Keratinocyte (primary cell): ENCODE results near the gene TMEM94. TPM values are rescaled to one million over a fixed set of nuclear protein-coding genes. Genes with fewer than 3 reads are reported as not detected.

ENCODE experiments used
- DNase-seq: peaks from one replicate; pipeline ENCODE4 v3.0.0-alpha.2; 2011; ENCODE audit warnings: low read depth, missing footprints, low spot score
- FAIRE-seq: peaks from 2 replicates; lab custom pipeline; 2011; peaks lifted over from hg19 to GRCh38; lab: Jason Lieb, UNC
- H2AFZ ChIP-seq: 2 replicates; pipeline ENCODE4 v1.6.0; 2012; ENCODE audit warnings: low read length, control low read depth, inconsistent platforms; ENCODE audit not compliant: control insufficient read depth
- H3K27ac ChIP-seq: 2 replicates; pipeline ENCODE4 v1.5.1; 2011; ENCODE audit warnings: low read length; ENCODE audit not compliant: control insufficient read depth, insufficient read depth
- H3K27me3 ChIP-seq: 3 replicates; pipeline ENCODE4 v1.6.0; 2011; ENCODE audit warnings: low read length; ENCODE audit not compliant: control insufficient read depth, insufficient read depth; ENCODE audit errors: extremely low read depth
- H3K36me3 ChIP-seq, 2 experiments: 2 replicates in 1 of 2; 3 replicates in 1 of 2; pipeline ENCODE4 v1.5.1; 2011; ENCODE audit warnings: low read length in 2 of 2, mild to moderate bottlenecking in 1 of 2; ENCODE audit not compliant: control insufficient read depth in 2 of 2, insufficient read depth in 2 of 2; ENCODE audit errors: extremely low read depth in 1 of 2
- H3K4me1 ChIP-seq: 3 replicates; pipeline ENCODE4 v1.5.1; 2011; ENCODE audit warnings: low read length; ENCODE audit not compliant: control insufficient read depth, insufficient read depth; ENCODE audit errors: extremely low read depth
- H3K4me2 ChIP-seq: 3 replicates; pipeline ENCODE4 v1.6.0; 2011; ENCODE audit warnings: low read depth, low read length; ENCODE audit not compliant: control insufficient read depth, insufficient read depth; ENCODE audit errors: extremely low read depth
- H3K4me3 ChIP-seq, 3 experiments: fragments of 200-600 bp in 1 of 3; sonication (generic) in 1 of 3; 2 replicates in 2 of 3; 3 replicates in 1 of 3; pipeline ENCODE4 v1.5.1; 2011 to 2016; ENCODE audit warnings: low read length in 3 of 3, mild to moderate bottlenecking in 3 of 3, control low read depth in 2 of 3, inconsistent platforms in 1 of 3, low read depth in 1 of 3, mixed read lengths in 1 of 3, mixed run types in 1 of 3, moderate library complexity in 1 of 3; ENCODE audit not compliant: control insufficient read depth in 2 of 3, insufficient read depth in 2 of 3; ENCODE audit errors: extremely low read depth in 1 of 3
- H3K79me2 ChIP-seq: 2 replicates; pipeline ENCODE4 v1.6.0; 2012; ENCODE audit warnings: low read length; ENCODE audit not compliant: control insufficient read depth, insufficient read depth
- H3K9ac ChIP-seq: 3 replicates; pipeline ENCODE4 v1.6.0; 2011; ENCODE audit warnings: low read length; ENCODE audit not compliant: control insufficient read depth, insufficient read depth; ENCODE audit errors: extremely low read depth
- H3K9me1 ChIP-seq: 3 replicates; pipeline ENCODE4 v1.6.0; 2011; ENCODE audit warnings: low read length; ENCODE audit not compliant: control insufficient read depth, insufficient read depth; ENCODE audit errors: extremely low read depth
- H3K9me3 ChIP-seq: 2 replicates; pipeline ENCODE4 v1.5.1; 2012; ENCODE audit warnings: low read depth, low read length; ENCODE audit not compliant: control insufficient read depth
- H4K20me1 ChIP-seq: 3 replicates; pipeline ENCODE4 v1.6.0; 2011; ENCODE audit warnings: low read length; ENCODE audit not compliant: control insufficient read depth, insufficient read depth; ENCODE audit errors: extremely low read depth
- EZH2 ChIP-seq: IDR thresholded peaks from one replicate; pipeline ENCODE4 v1.6.1; 2012; ENCODE audit warnings: inconsistent platforms, mild to moderate bottlenecking, low read length, moderate library complexity
- dilution Hi-C: fragments of 300-500 bp; cut with MboI; formaldehyde crosslinking; loops from one replicate; pipeline ENCODE4 v1.7.0; 2020; ENCODE audit warnings: low sequenced_read_pairs; ENCODE audit not compliant: extremely low pct_ligation_motif_present
- polyA plus RNA-seq, 5 experiments: library from polyadenylated mRNA; depleted of rRNA in 3 of 5; stranded (reverse) in 3 of 5; stranded (forward) in 1 of 5; unstranded in 1 of 5; fragments of >200 nt; gene quantifications; 1 replicate in 1 of 5; 2 replicates in 3 of 5; 3 replicates in 1 of 5; pipeline versions ENCODE4 v1.2.1 to v1.2.3, GENCODE V29; 2011 to 2012; ENCODE audit warnings: missing spikeins in 2 of 5, low read depth in 1 of 5, low replicate concordance in 1 of 5
- TF ChIP-seq, protein P1 (sequence below), 3 experiments: IDR thresholded peaks in 1 of 3; conservative IDR thresholded peaks in 1 of 3; optimal IDR thresholded peaks in 1 of 3; 2 replicates in 2 of 3; 3 replicates in 1 of 3; pipeline versions ENCODE3 to v1.5.1; 2011; ENCODE audit warnings: low read length in 3 of 3, mild to moderate bottlenecking in 3 of 3, moderate library complexity in 2 of 3, control low read depth in 1 of 3, inconsistent platforms in 1 of 3; ENCODE audit not compliant: insufficient read depth in 2 of 3; ENCODE audit errors: extremely low read depth in 1 of 3

Gene TMEM94
- polyA plus RNA-seq, 1 donor (not counting 4 experiments of a cell fraction or from before 2014, with no cell fraction given) = 13.6 TPM

DNA sequence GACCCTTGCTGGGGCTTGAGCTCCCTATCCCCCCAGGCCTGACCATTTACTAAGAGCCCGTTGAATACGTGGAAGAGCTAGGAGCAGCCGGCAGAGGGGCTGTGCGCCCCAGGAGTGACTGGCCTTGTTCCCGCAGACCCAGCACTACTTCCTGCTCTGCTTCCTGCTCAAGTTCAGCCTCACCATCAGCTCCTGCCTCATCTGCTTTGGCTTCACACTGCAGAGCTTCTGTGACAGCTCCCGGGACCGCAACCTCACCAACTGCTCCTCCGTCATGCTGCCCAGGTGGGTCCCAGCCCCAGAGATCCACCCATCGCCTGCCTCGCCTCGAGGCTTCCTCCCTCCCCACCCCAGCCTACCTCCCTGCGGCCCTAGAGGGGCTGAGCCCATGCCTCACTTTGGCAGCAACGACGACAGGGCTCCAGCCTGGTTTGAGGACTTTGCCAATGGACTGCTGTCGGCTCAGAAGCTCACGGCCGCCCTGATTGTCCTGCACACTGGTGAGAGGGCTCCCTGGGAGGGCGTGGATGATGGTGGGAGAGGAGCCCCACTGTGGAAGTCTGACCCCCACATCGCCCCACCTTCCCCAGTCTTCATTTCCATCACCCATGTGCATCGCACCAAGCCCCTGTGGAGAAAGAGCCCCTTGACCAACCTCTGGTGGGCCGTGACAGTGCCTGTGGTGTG, 41.7 kb downstream of the TMEM94 start:
- no peak overlapping the region for H3K9ac ChIP-seq
- no peak for FAIRE-seq
- H2AFZ ChIP-seq = no peak overlapping the region
- H3K9me1 ChIP-seq = no peaks in the 10 kb centered on the region
- no peaks in the 10 kb centered on the region for H3K79me2 ChIP-seq
- dilution Hi-C loops = no loop called here
- H4K20me1 ChIP-seq = no peaks in the 10 kb centered on the region
- TF ChIP-seq EZH2 = no peak
- TF ChIP-seq, protein P1, sequence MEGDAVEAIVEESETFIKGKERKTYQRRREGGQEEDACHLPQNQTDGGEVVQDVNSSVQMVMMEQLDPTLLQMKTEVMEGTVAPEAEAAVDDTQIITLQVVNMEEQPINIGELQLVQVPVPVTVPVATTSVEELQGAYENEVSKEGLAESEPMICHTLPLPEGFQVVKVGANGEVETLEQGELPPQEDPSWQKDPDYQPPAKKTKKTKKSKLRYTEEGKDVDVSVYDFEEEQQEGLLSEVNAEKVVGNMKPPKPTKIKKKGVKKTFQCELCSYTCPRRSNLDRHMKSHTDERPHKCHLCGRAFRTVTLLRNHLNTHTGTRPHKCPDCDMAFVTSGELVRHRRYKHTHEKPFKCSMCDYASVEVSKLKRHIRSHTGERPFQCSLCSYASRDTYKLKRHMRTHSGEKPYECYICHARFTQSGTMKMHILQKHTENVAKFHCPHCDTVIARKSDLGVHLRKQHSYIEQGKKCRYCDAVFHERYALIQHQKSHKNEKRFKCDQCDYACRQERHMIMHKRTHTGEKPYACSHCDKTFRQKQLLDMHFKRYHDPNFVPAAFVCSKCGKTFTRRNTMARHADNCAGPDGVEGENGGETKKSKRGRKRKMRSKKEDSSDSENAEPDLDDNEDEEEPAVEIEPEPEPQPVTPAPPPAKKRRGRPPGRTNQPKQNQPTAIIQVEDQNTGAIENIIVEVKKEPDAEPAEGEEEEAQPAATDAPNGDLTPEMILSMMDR (optimal IDR thresholded peaks at IDR 0.05 in 1 of 3, IDR thresholded peaks at IDR 0.05 in 1 of 3, conservative IDR thresholded peaks at IDR 0.05 in 1 of 3; ENCODE audit: extremely low read depth in 1 of 3, insufficient read depth in 2 of 3, low read length in 3 of 3) = no peak
- no peaks in the 10 kb centered on the region for H3K27me3 ChIP-seq
- no peak for DNase-seq
- H3K9me3 ChIP-seq = no peaks in the 10 kb centered on the region
- peaks cover 13 to 14% of the 10 kb centered on the region in 2 experiments for H3K36me3 ChIP-seq
- no peak overlapping the region for H3K4me2 ChIP-seq
- no peaks in the 10 kb centered on the region for H3K4me1 ChIP-seq
- H3K27ac ChIP-seq = no peak overlapping the region
- no peak overlapping the region for H3K4me3 ChIP-seq

GRCh38 chr17:75498726-75499213, 42.3 kb downstream of the TMEM94 start:
- Histone ChIP-seq H3K9me1 (no peaks in the 10 kb centered on the region), H3K4me2 (no peak overlapping the region), H3K27me3 (no peaks in the 10 kb centered on the region), H4K20me1 (no peaks in the 10 kb centered on the region), H3K79me2 (no peaks in the 10 kb centered on the region), H3K27ac (no peak overlapping the region), H3K4me3 (no peak overlapping the region), H3K4me1 (no peaks in the 10 kb centered on the region), H3K36me3 (peaks cover 8 to 16% of the 10 kb centered on the region in 2 experiments), H3K9ac (no peak overlapping the region), H2AFZ (no peak overlapping the region), H3K9me3 (no peaks in the 10 kb centered on the region)
- no peak for DNase-seq
- dilution Hi-C loops = no loop called here
- FAIRE-seq = no peak
- no peak for TF ChIP-seq EZH2
- TF ChIP-seq, protein P1 (optimal IDR thresholded peaks at IDR 0.05 in 1 of 3, IDR thresholded peaks at IDR 0.05 in 1 of 3, conservative IDR thresholded peaks at IDR 0.05 in 1 of 3; ENCODE audit: extremely low read depth in 1 of 3, insufficient read depth in 2 of 3, low read length in 3 of 3) = peak in 1 of 3 experiments; percentile 55
